A549 (cell line): ENCODE results near the gene LILRB1.

Source experiments
- BHLHE40 ChIP-seq: IDR thresholded peaks from 2 replicates; pipeline ENCODE4 v1.6.1; 2012; ENCODE audit warnings: low read depth, low read length, inconsistent platforms
- SMC3 ChIP-seq: fragments of >200 bp; sonication (Bioruptor Twin); formaldehyde crosslinking; IDR thresholded peaks from 3 replicates; pipeline ENCODE4 v1.6.1; 2018; ENCODE audit warnings: inconsistent platforms
- TF ChIP-seq, protein P1 (sequence below): fragments of >200 bp; sonication (Bioruptor Twin); formaldehyde crosslinking; IDR thresholded peaks from 3 replicates; pipeline ENCODE4 v1.5.1; 2016

DNA sequence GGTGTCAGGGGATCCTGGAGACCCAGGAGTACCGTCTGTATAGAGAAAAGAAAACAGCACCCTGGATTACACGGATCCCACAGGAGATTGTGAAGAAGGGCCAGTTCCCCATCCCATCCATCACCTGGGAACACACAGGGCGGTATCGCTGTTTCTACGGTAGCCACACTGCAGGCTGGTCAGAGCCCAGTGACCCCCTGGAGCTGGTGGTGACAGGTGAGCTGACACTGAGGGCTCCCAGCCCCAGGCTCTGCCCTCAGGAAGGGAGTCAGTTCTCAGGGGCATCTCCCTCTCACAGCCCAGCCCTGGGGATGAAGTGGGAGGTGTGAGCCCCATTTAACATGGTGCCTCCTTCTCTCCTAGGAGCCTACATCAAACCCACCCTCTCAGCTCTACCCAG is 35.5 kb upstream of the LILRB1 start:
- TF ChIP-seq, protein P1, sequence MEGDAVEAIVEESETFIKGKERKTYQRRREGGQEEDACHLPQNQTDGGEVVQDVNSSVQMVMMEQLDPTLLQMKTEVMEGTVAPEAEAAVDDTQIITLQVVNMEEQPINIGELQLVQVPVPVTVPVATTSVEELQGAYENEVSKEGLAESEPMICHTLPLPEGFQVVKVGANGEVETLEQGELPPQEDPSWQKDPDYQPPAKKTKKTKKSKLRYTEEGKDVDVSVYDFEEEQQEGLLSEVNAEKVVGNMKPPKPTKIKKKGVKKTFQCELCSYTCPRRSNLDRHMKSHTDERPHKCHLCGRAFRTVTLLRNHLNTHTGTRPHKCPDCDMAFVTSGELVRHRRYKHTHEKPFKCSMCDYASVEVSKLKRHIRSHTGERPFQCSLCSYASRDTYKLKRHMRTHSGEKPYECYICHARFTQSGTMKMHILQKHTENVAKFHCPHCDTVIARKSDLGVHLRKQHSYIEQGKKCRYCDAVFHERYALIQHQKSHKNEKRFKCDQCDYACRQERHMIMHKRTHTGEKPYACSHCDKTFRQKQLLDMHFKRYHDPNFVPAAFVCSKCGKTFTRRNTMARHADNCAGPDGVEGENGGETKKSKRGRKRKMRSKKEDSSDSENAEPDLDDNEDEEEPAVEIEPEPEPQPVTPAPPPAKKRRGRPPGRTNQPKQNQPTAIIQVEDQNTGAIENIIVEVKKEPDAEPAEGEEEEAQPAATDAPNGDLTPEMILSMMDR = no peak
- TF ChIP-seq SMC3 (no peak), BHLHE40 (no peak)
